ENCODE measurements around the gene ARL5C.

ARL5C gene

GRCh38 chr17:39167476-39167875, 1.5 kb upstream of the ARL5C start:
- no peaks in the 10 kb centered on the region for H3K27me3 ChIP-seq (ENCODE audit: low read length)
- no peaks in the 10 kb centered on the region for H3F3A ChIP-seq (ENCODE audit: insufficient read depth)
- H3K36me3 ChIP-seq (ENCODE audit: low read length) = no peaks in the 10 kb centered on the region
- TF ChIP-seq, protein P1, sequence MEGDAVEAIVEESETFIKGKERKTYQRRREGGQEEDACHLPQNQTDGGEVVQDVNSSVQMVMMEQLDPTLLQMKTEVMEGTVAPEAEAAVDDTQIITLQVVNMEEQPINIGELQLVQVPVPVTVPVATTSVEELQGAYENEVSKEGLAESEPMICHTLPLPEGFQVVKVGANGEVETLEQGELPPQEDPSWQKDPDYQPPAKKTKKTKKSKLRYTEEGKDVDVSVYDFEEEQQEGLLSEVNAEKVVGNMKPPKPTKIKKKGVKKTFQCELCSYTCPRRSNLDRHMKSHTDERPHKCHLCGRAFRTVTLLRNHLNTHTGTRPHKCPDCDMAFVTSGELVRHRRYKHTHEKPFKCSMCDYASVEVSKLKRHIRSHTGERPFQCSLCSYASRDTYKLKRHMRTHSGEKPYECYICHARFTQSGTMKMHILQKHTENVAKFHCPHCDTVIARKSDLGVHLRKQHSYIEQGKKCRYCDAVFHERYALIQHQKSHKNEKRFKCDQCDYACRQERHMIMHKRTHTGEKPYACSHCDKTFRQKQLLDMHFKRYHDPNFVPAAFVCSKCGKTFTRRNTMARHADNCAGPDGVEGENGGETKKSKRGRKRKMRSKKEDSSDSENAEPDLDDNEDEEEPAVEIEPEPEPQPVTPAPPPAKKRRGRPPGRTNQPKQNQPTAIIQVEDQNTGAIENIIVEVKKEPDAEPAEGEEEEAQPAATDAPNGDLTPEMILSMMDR (IDR thresholded peaks at IDR 0.05; ENCODE audit: insufficient read depth, low read length, poor library complexity, severe bottlenecking) = no peak
- no peak overlapping the region for H3K27ac ChIP-seq (ENCODE audit: low read depth, low read length)
- H3K4me3 ChIP-seq (ENCODE audit: insufficient read depth, low read length, poor library complexity, severe bottlenecking) = no peak overlapping the region
- no peaks in the 10 kb centered on the region for H3K9me2 ChIP-seq (replicated peaks; ENCODE audit: insufficient read depth, low read length)
- H3K9me3 ChIP-seq (ENCODE audit: insufficient read depth, low read length) = no peaks in the 10 kb centered on the region
- H3K9ac ChIP-seq (ENCODE audit: low read length) = no peak overlapping the region
- H2AFZ ChIP-seq (ENCODE audit: low read depth, low read length, severe bottlenecking) = no peak overlapping the region
- H3K79me2 ChIP-seq (ENCODE audit: insufficient read depth, low read length) = no peaks in the 10 kb centered on the region
- H3K4me2 ChIP-seq (ENCODE audit: low read depth, low read length, poor library complexity, severe bottlenecking) = no peak overlapping the region
- H4K20me1 ChIP-seq (ENCODE audit: low read depth, low read length) = no peaks in the 10 kb centered on the region

- H3K9ac ChIP-seq (ENCODE audit: low read length) = no peak overlapping the region
- H3K4me2 ChIP-seq (ENCODE audit: low read depth, low read length, poor library complexity, severe bottlenecking) = no peak overlapping the region
Measured at GRCh38 chr17:39166437-39167335, 725 bp upstream of the ARL5C start.

DNA sequence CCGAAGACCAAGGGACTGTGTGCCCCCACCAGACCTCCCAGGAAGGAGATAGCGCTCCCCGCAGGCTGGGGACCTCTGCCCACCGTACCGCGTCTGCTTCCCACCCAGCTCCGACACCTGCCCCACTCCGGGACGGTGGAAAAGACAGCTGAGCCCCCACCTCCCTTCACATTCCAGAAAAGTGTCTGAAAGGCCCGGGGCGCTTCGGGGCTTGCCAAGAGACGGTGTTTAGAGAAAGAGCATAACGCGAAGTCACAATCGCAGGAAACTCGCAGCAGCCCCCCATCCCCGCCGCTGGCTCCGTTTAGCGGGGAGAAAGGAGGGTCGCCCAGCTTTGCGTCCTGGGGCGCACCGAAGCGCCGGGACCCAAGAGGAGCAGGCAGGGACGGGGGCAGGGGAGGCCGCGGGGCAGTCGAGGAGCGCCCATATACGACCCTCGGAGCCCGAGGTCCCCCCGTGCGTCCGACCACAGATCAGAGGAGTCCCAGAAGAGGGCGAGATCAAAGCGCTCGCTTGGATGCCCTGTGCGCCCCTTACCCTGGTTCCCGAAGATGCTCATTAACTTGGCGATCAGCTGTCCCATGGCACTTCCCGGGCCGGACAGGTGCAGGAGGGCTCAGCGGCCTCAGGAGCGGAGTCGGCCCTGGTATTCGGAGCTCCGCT, 652 bp downstream of the ARL5C start:
- H3K36me3 ChIP-seq (ENCODE audit: low read length) = no peaks in the 10 kb centered on the region
- H2AFZ ChIP-seq (ENCODE audit: low read depth, low read length, severe bottlenecking) = no peak overlapping the region
- no peaks in the 10 kb centered on the region for H4K20me1 ChIP-seq (ENCODE audit: low read depth, low read length)
- no peaks in the 10 kb centered on the region for H3F3A ChIP-seq (ENCODE audit: insufficient read depth)
- no peak overlapping the region for H3K9ac ChIP-seq (ENCODE audit: low read length)
- no peak overlapping the region for H3K4me3 ChIP-seq (ENCODE audit: insufficient read depth, low read length, poor library complexity, severe bottlenecking)
- H3K79me2 ChIP-seq (ENCODE audit: insufficient read depth, low read length) = no peaks in the 10 kb centered on the region
- no peak overlapping the region for H3K27ac ChIP-seq (ENCODE audit: low read depth, low read length)
- H3K9me3 ChIP-seq (ENCODE audit: insufficient read depth, low read length) = no peaks in the 10 kb centered on the region
- H3K9me2 ChIP-seq (replicated peaks; ENCODE audit: insufficient read depth, low read length) = no peaks in the 10 kb centered on the region
- no peak overlapping the region for H3K4me2 ChIP-seq (ENCODE audit: low read depth, low read length, poor library complexity, severe bottlenecking)
- TF ChIP-seq EZH2phosphoT487 (conservative IDR thresholded peaks at IDR 0.05; ENCODE audit: low read length) = no peak
- TF ChIP-seq, protein P1 (IDR thresholded peaks at IDR 0.05; ENCODE audit: insufficient read depth, low read length, poor library complexity, severe bottlenecking) = no peak
- H3K27me3 ChIP-seq (ENCODE audit: low read length) = no peaks in the 10 kb centered on the region

More at GRCh38 chr17:39166437-39167335, 725 bp upstream of the ARL5C start:
- Histone ChIP-seq H3K79me2 (ENCODE audit: insufficient read depth, low read length) (no peaks in the 10 kb centered on the region), H4K20me1 (ENCODE audit: low read depth, low read length) (no peaks in the 10 kb centered on the region), H3K9me3 (ENCODE audit: insufficient read depth, low read length) (no peaks in the 10 kb centered on the region), H3K9me2 (replicated peaks; ENCODE audit: insufficient read depth, low read length) (no peaks in the 10 kb centered on the region), H3F3A (ENCODE audit: insufficient read depth) (no peaks in the 10 kb centered on the region), H3K4me3 (ENCODE audit: insufficient read depth, low read length, poor library complexity, severe bottlenecking) (no peak overlapping the region), H3K27ac (ENCODE audit: low read depth, low read length) (no peak overlapping the region), H3K27me3 (ENCODE audit: low read length) (no peaks in the 10 kb centered on the region), H3K36me3 (ENCODE audit: low read length) (no peaks in the 10 kb centered on the region), H2AFZ (ENCODE audit: low read depth, low read length, severe bottlenecking) (no peak overlapping the region)
- TF ChIP-seq EZH2phosphoT487 (conservative IDR thresholded peaks at IDR 0.05; ENCODE audit: low read length) = no peak
- TF ChIP-seq, protein P1 (IDR thresholded peaks at IDR 0.05; ENCODE audit: insufficient read depth, low read length, poor library complexity, severe bottlenecking) = no peak

Data from SU-DHL-6 (cell line).